Measurements from ENCODE around the gene FNDC3B. TPM values are rescaled to one million over a fixed set of nuclear protein-coding genes. Genes with fewer than 3 reads are reported as not detected.
A peak's percentile ranks its signal among the peaks of the same experiment; 100 is the strongest.

The FNDC3B gene
- total RNA-seq, 1 donor from 2014 or later = 79.2 TPM

DNA sequence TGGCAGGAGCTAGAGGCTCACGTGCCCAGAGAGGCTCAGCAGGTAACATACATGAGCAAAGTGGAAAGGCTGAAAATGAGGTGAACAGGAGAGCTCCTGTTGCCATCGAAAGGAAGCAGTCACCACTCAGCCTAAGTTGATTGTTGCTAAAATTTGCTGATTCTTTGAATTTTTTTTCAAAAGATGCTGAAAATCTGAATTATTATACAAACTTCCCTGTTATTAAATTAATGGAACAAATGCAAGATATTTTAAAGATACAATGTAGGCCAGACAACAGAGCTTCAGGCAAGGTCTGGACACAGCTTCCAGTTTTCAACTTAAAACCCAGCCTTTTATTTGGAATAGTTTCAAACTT lies 257.6 kb downstream of the FNDC3B start:
- H3K36me3 Mint-ChIP-seq = peaks cover 58% of the 10 kb centered on the region

GRCh38 chr3:172298247-172298646 lies 258.9 kb downstream of the FNDC3B start:
- Mint-ChIP-seq H3K27me3 (no peaks in the 10 kb centered on the region), H3K9me3 (no peaks in the 10 kb centered on the region), H3K4me1 (ENCODE audit: unreplicated experiment) (no peaks in the 10 kb centered on the region), H3K36me3 (peaks cover 59% of the 10 kb centered on the region), H3K4me3 (no peak overlapping the region), H3K27ac (no peak overlapping the region)
- TF ChIP-seq, protein P1, sequence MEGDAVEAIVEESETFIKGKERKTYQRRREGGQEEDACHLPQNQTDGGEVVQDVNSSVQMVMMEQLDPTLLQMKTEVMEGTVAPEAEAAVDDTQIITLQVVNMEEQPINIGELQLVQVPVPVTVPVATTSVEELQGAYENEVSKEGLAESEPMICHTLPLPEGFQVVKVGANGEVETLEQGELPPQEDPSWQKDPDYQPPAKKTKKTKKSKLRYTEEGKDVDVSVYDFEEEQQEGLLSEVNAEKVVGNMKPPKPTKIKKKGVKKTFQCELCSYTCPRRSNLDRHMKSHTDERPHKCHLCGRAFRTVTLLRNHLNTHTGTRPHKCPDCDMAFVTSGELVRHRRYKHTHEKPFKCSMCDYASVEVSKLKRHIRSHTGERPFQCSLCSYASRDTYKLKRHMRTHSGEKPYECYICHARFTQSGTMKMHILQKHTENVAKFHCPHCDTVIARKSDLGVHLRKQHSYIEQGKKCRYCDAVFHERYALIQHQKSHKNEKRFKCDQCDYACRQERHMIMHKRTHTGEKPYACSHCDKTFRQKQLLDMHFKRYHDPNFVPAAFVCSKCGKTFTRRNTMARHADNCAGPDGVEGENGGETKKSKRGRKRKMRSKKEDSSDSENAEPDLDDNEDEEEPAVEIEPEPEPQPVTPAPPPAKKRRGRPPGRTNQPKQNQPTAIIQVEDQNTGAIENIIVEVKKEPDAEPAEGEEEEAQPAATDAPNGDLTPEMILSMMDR (conservative IDR thresholded peaks at IDR 0.05) = no peak
- DNase-seq (ENCODE audit: extremely low spot score, unreplicated experiment) = no peak

More for the DNA sequence above, 257.6 kb downstream of the FNDC3B start:
- no peak overlapping the region for H3K4me3 Mint-ChIP-seq
- H3K9me3 Mint-ChIP-seq = no peaks in the 10 kb centered on the region
- H3K27ac Mint-ChIP-seq = no peak overlapping the region
- no peaks in the 10 kb centered on the region for H3K4me1 Mint-ChIP-seq (ENCODE audit: unreplicated experiment)
- DNase-seq (ENCODE audit: extremely low spot score, unreplicated experiment) = no peak
- TF ChIP-seq, protein P1 (conservative IDR thresholded peaks at IDR 0.05) = no peak
- no peaks in the 10 kb centered on the region for H3K27me3 Mint-ChIP-seq

GRCh38 chr3:172300187-172300586 lies 260.8 kb downstream of the FNDC3B start:
- TF ChIP-seq, protein P1 (conservative IDR thresholded peaks at IDR 0.05) = no peak
- H3K4me1 Mint-ChIP-seq (ENCODE audit: unreplicated experiment) = no peaks in the 10 kb centered on the region
- DNase-seq (ENCODE audit: extremely low spot score, unreplicated experiment) = no peak
- no peaks in the 10 kb centered on the region for H3K27me3 Mint-ChIP-seq
- no peak overlapping the region for H3K4me3 Mint-ChIP-seq
- no peak overlapping the region for H3K27ac Mint-ChIP-seq
- no peaks in the 10 kb centered on the region for H3K9me3 Mint-ChIP-seq
- H3K36me3 Mint-ChIP-seq = peaks cover 49% of the 10 kb centered on the region

GRCh38 chr3:172300862-172301261 lies 261.5 kb downstream of the FNDC3B start:
- peaks cover 47% of the 10 kb centered on the region for H3K36me3 Mint-ChIP-seq
- H3K4me1 Mint-ChIP-seq (ENCODE audit: unreplicated experiment) = no peaks in the 10 kb centered on the region
- no peaks in the 10 kb centered on the region for H3K9me3 Mint-ChIP-seq
- TF ChIP-seq, protein P1 (conservative IDR thresholded peaks at IDR 0.05) = no peak
- no peak for DNase-seq (ENCODE audit: extremely low spot score, unreplicated experiment)
- no peaks in the 10 kb centered on the region for H3K27me3 Mint-ChIP-seq
- no peak overlapping the region for H3K4me3 Mint-ChIP-seq
- no peak overlapping the region for H3K27ac Mint-ChIP-seq

GRCh38 chr3:172302203-172302602 lies 262.8 kb downstream of the FNDC3B start:
- Mint-ChIP-seq H3K36me3 (peaks cover 44% of the 10 kb centered on the region), H3K27me3 (no peaks in the 10 kb centered on the region), H3K4me3 (no peak overlapping the region), H3K27ac (peak overlapping the region; percentile 15), H3K4me1 (ENCODE audit: unreplicated experiment) (no peaks in the 10 kb centered on the region), H3K9me3 (no peaks in the 10 kb centered on the region)
- TF ChIP-seq, protein P1 (conservative IDR thresholded peaks at IDR 0.05) = no peak
- DNase-seq (ENCODE audit: extremely low spot score, unreplicated experiment) = no peak

GRCh38 chr3:172303181-172303580 lies 263.8 kb downstream of the FNDC3B start:
- peaks cover 46% of the 10 kb centered on the region for H3K36me3 Mint-ChIP-seq

More at GRCh38 chr3:172303181-172303580, 263.8 kb downstream of the FNDC3B start:
- Mint-ChIP-seq H3K27ac (no peak overlapping the region), H3K9me3 (no peaks in the 10 kb centered on the region), H3K27me3 (no peaks in the 10 kb centered on the region), H3K4me3 (no peak overlapping the region), H3K4me1 (ENCODE audit: unreplicated experiment) (no peaks in the 10 kb centered on the region)
- TF ChIP-seq, protein P1 (conservative IDR thresholded peaks at IDR 0.05) = no peak
- no peak for DNase-seq (ENCODE audit: extremely low spot score, unreplicated experiment)

Measured in type B pancreatic cell (in vitro differentiated cells).